ENCODE data around the gene CHSY1.

DNA sequence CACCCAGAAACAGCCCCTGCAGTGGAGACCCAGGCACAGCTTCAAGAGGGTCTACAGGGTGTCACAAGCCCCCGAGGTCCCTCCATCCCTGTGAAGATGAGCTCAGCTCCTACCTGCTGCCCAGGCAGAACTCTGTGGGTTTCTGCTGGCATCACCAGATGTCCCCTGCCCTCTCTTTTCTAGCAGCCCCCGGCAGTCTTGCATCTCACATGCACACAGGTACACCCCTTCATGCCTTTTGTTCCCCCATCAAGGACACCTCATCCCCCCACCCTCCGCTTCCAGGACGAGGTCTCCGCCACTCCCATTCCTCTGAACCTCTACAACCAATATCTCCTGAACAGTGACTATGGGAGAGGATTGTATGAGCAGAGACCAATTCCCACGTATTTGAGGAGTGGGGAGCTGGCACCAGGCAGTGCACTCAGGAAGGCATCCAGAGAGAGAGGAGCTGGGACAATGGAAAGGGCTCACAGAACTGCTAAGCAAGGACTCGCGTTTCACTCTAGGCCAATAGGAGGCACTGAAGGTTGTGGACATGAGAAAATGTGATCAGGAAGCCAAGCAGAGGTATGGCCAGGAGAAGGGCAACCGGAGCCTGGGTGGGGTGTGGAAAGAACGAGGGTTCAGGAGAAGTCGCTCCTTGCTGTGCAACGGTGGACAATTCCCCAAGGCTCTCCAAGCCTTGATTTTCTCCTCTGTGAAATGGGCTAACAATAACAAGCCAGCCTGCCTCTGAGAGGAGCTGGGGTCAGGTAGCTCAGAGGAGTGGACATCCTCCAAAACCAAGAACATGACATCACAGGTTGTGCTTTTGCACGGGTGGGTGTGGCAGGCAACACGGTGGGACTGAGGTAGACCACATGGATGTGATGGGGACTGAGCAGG, 115.2 kb downstream of the CHSY1 start:
- no peak for TF ChIP-seq TAF1 (IDR thresholded peaks at IDR 0.05; ENCODE audit: borderline replicate concordance, insufficient read depth, low read length)
- no peak for TF ChIP-seq POLR2AphosphoS5 (IDR thresholded peaks at IDR 0.05; ENCODE audit: low read depth, low read length)
- TF ChIP-seq SIN3A (IDR thresholded peaks at IDR 0.05; ENCODE audit: borderline replicate concordance, insufficient read depth, low read length): no peak
- TF ChIP-seq, protein P1, sequence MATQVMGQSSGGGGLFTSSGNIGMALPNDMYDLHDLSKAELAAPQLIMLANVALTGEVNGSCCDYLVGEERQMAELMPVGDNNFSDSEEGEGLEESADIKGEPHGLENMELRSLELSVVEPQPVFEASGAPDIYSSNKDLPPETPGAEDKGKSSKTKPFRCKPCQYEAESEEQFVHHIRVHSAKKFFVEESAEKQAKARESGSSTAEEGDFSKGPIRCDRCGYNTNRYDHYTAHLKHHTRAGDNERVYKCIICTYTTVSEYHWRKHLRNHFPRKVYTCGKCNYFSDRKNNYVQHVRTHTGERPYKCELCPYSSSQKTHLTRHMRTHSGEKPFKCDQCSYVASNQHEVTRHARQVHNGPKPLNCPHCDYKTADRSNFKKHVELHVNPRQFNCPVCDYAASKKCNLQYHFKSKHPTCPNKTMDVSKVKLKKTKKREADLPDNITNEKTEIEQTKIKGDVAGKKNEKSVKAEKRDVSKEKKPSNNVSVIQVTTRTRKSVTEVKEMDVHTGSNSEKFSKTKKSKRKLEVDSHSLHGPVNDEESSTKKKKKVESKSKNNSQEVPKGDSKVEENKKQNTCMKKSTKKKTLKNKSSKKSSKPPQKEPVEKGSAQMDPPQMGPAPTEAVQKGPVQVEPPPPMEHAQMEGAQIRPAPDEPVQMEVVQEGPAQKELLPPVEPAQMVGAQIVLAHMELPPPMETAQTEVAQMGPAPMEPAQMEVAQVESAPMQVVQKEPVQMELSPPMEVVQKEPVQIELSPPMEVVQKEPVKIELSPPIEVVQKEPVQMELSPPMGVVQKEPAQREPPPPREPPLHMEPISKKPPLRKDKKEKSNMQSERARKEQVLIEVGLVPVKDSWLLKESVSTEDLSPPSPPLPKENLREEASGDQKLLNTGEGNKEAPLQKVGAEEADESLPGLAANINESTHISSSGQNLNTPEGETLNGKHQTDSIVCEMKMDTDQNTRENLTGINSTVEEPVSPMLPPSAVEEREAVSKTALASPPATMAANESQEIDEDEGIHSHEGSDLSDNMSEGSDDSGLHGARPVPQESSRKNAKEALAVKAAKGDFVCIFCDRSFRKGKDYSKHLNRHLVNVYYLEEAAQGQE (IDR thresholded peaks at IDR 0.05; ENCODE audit: insufficient read depth in 1 of 2, low read depth in 2 of 2, low read length in 2 of 2): no peak

All from PFSK-1 (cell line).